ENCODE results near the gene MSH2.
"Not testable (repeated sequence)": the region's sequence is repeated elsewhere in the genome, so short reads cannot be mapped to it uniquely, and the experiment has no call there.

The MSH2 gene

GRCh38 chr2:47402805-47403608, at the start of gene MSH2:
MSH2 (plus strand) TSS chr2:47403156; CDS start chr2:47403192, 36 bp downstream.
- peak; percentile 94 for DNase-seq

- DNase-seq = no peak
Measured at GRCh38 chr2:47354013-47354847, 48.7 kb upstream of the MSH2 start.

- no peak for DNase-seq
Measured at GRCh38 chr2:47354848-47355204, 48.1 kb upstream of the MSH2 start.

- no peak for DNase-seq
Measured at GRCh38 chr2:47357483-47357882, 45.5 kb upstream of the MSH2 start.

GRCh38 chr2:47359375-47359868, 43.5 kb upstream of the MSH2 start:
- DNase-seq = no peak

GRCh38 chr2:47360283-47360682, 42.7 kb upstream of the MSH2 start:
- no peak for DNase-seq

GRCh38 chr2:47360927-47361326, 42.0 kb upstream of the MSH2 start:
- no peak for DNase-seq

GRCh38 chr2:47361505-47362229, 41.3 kb upstream of the MSH2 start:
- DNase-seq = not testable (repeated sequence)

- no peak for DNase-seq
Measured at GRCh38 chr2:47373747-47374146, 29.2 kb upstream of the MSH2 start.

- DNase-seq = no peak
Measured at GRCh38 chr2:47375307-47375706, 27.6 kb upstream of the MSH2 start.

GRCh38 chr2:47379384-47379783, 23.6 kb upstream of the MSH2 start:
- DNase-seq = no peak

- DNase-seq = no peak
Measured at GRCh38 chr2:47381408-47381807, 21.5 kb upstream of the MSH2 start.

GRCh38 chr2:47386551-47386950, 16.4 kb upstream of the MSH2 start:
- no peak for DNase-seq

- no peak for DNase-seq
Measured at GRCh38 chr2:47388888-47389287, 14.1 kb upstream of the MSH2 start.

- DNase-seq = no peak
Measured at GRCh38 chr2:47389692-47390091, 13.3 kb upstream of the MSH2 start.

- peak; percentile 6 for DNase-seq
Measured at GRCh38 chr2:47401789-47402554, 984 bp upstream of the MSH2 start.

- DNase-seq = no peak
Measured at GRCh38 chr2:47402555-47402804, 476 bp upstream of the MSH2 start.

GRCh38 chr2:47403609-47404193, 745 bp downstream of the MSH2 start:
- no peak for DNase-seq

- DNase-seq = no peak
Measured at GRCh38 chr2:47404356-47404755, 1.4 kb downstream of the MSH2 start.

GRCh38 chr2:47405757-47406156, 2.8 kb downstream of the MSH2 start:
- no peak for DNase-seq

- DNase-seq = not testable (repeated sequence)
Measured at GRCh38 chr2:47406649-47407330, 3.8 kb downstream of the MSH2 start.

GRCh38 chr2:47407976-47408375, 5.0 kb downstream of the MSH2 start:
- DNase-seq = not testable (repeated sequence)

All from CD4-positive, alpha-beta T cell treated with Interleukin-6 for 4 hours (primary cell).